Psoas muscle (tissue), 8 donors: ENCODE data around the gene TLR6. TPM values are rescaled to one million over a fixed set of nuclear protein-coding genes. Genes with fewer than 3 reads are reported as not detected.

ENCODE experiments used
- ATAC-seq, 4 donors: fragments of 200-7000 bp; cut with Tn5 transposase; one replicate each; pipeline ENCODE4 v1.9.1; 2020; ENCODE audit warnings: moderate library complexity in 3 of 4, mild to moderate bottlenecking in 2 of 4
- DNase-seq, 2 donors: peaks; one replicate each; pipeline ENCODE4 v3.0.0-alpha.2; 2020
- H3K27ac ChIP-seq: fragments of 200-600 bp; one replicate; pipeline ENCODE4 v1.8.0; 2022
- H3K27me3 ChIP-seq, 3 donors: fragments of 200-600 bp in 1 of 3; one replicate each; pipeline versions ENCODE4 v1.6.1 to v1.8.0; 2013 to 2022; ENCODE audit warnings: low read length in 2 of 3, mild to moderate bottlenecking in 2 of 3, moderate library complexity in 1 of 3; ENCODE audit not compliant: insufficient read depth in 3 of 3
- H3K36me3 ChIP-seq, 2 donors: fragments of 200-600 bp in 1 of 2; one replicate each; pipeline versions ENCODE4 v1.6.1 to v1.8.0; 2013 to 2022; ENCODE audit warnings: low read depth in 1 of 2, mild to moderate bottlenecking in 1 of 2, moderate library complexity in 1 of 2; ENCODE audit not compliant: insufficient read depth in 1 of 2
- H3K4me1 ChIP-seq: fragments of 200-600 bp; one replicate; pipeline ENCODE4 v1.8.0; 2022
- H3K4me3 ChIP-seq: fragments of 200-600 bp; one replicate; pipeline ENCODE4 v1.8.0; 2022; ENCODE audit warnings: mild to moderate bottlenecking
- H3K9me3 ChIP-seq: fragments of 200-600 bp; one replicate; pipeline ENCODE4 v1.8.0; 2022
- WGBS, 3 donors: extraction: QIAGEN DNeasy Blood & Tissue Kit; methylation state at CpG; one replicate each; pipeline versions ENCODE4 v1.1.6 to v1.1.7; 2013; 5-methylcytosine and 5-hydroxymethylcytosine counted together
- intact Hi-C, 2 donors: fragments of 100-400 bp; cut with DNase I; formaldehyde crosslinking; loops; one replicate each; pipeline versions ENCODE4 v1.11.0 to v1.14.2; 2022
- polyA plus RNA-seq, 3 donors: library from polyadenylated mRNA; stranded (reverse); fragments of 200-250 nt; gene quantifications; one replicate each; pipeline ENCODE4 v1.2.3, GENCODE V29; 2013
- total RNA-seq, 4 donors: library from RNA; stranded (reverse); fragmentation: NEBNext Ultra II Directional in 2 of 4; extraction: Animal tissue kit (Norgen Biotek cat#: 25700) in 2 of 4; gene quantifications; one replicate each; pipeline versions ENCODE4 v1.2.1 to v1.2.4, GENCODE V29; 2021 to 2023
- TF ChIP-seq, protein P1 (sequence below): fragments of 200-600 bp; IDR thresholded peaks from one replicate; pipeline ENCODE4 v1.8.0; 2022; ENCODE audit warnings: antibody characterized with exemption
- donor health status: healthy with polysubstance abuse.
- donor health status: DM: no; HTN: no; CAD: no; lungs with moderate emphysema.
- donor health status: Bipolar disorder and iron deficiency.
- donor health status: healthy.
- donor health status: DM: yes; HTN: yes; CAD: no.
- donor health status: DM: no; HTN: no; CAD: no.
- donor health status: DM: no; HTN: no; CAD: no.
- donor health status: DM: yes; HTN: yes; CAD: no.

Gene TLR6
- total and polyA plus RNA-seq, 7 donors, result 0.12 to 1.3 (median 0.79) TPM

DNA sequence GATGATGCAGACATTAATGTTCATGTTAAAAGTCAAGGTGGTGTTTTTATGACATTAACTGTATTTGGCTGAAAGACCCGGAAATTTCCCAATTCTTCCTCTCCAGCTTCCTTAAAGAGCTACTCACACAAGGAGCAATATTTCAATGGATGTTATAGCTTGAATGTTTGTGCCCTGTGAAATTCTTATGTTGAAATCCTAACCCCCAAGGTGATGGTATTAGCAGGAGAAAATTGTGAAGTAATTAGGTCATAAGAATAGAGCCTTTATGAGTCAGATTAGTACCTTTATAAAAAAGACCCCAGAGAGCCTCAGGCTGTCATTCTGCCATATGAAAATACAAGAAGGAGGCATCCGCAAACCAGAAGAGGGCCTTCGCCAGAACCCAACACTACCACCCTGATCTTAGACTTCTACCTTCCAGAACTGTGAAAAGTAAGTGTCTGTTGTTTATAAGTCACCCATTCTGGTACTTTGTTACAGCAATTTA lies 55.6 kb downstream of the TLR6 start:
- ATAC-seq (no peak), DNase-seq (no peak)
- 91 to 93% (median 93%) methylated on average over 3 of the region's 3 CpGs for WGBS, 3 donors
- intact Hi-C loops, result no loop called here
- Histone ChIP-seq H3K27me3 (no peaks in the 10 kb centered on the region), H3K27ac (no peak overlapping the region), H3K36me3 (no peaks in the 10 kb centered on the region), H3K4me1 (peaks cover 4% of the 10 kb centered on the region), H3K9me3 (no peaks in the 10 kb centered on the region), H3K4me3 (no peak overlapping the region)
- TF ChIP-seq, protein P1, sequence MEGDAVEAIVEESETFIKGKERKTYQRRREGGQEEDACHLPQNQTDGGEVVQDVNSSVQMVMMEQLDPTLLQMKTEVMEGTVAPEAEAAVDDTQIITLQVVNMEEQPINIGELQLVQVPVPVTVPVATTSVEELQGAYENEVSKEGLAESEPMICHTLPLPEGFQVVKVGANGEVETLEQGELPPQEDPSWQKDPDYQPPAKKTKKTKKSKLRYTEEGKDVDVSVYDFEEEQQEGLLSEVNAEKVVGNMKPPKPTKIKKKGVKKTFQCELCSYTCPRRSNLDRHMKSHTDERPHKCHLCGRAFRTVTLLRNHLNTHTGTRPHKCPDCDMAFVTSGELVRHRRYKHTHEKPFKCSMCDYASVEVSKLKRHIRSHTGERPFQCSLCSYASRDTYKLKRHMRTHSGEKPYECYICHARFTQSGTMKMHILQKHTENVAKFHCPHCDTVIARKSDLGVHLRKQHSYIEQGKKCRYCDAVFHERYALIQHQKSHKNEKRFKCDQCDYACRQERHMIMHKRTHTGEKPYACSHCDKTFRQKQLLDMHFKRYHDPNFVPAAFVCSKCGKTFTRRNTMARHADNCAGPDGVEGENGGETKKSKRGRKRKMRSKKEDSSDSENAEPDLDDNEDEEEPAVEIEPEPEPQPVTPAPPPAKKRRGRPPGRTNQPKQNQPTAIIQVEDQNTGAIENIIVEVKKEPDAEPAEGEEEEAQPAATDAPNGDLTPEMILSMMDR, result no peak

DNA sequence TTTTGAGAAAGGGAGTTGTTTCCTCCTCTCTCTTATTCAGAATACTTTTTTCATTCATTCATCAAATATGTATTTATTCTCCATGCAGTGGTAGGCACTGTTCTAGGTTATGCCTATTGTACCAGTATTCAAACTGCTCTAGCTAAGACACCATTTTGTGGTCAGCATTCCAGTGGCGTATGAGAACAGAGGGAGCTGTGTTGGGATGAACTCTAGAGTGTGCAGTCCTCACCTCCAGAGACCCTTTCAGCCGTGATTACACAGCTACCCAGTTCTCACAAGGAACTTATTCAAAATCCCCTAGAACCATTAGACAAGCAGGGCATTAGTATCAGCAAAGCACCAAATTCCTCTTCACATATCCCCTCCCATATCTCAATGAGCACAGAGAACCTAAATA lies 56.3 kb downstream of the TLR6 start:
- DNase-seq (no peak), ATAC-seq (no peak)
- intact Hi-C loops, result no loop called here
- Histone ChIP-seq H3K27me3 (no peaks in the 10 kb centered on the region), H3K4me1 (peaks cover 4% of the 10 kb centered on the region), H3K4me3 (no peak overlapping the region), H3K27ac (no peak overlapping the region), H3K9me3 (no peaks in the 10 kb centered on the region), H3K36me3 (no peaks in the 10 kb centered on the region)
- TF ChIP-seq, protein P1, result no peak
- WGBS, 3 donors, result 91 to 98% (median 93%) methylated on average over 2 of the region's 2 CpGs

DNA sequence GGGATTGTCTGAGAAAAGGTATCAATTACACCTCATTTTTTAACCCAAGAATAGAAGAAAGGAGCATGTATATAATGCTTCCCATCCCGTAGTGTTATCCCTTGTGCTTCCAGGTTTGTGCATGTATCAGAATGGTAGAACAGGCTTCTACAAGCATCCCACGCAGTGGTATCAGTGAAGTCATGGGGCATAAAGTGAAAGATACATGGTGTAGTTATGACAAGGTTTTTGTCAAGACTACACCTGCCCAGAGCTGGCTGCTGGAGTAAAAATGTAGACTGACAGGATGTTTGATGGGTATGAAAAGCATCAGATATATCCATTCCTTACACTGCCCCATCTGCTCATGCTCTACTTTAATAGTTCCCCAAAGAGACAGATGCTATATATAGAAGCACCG lies 61.5 kb downstream of the TLR6 start:
- no peaks in the 10 kb centered on the region for H3K9me3 ChIP-seq
- DNase-seq (no peak), ATAC-seq (no peak)
- WGBS, 3 donors, result 87 to 95% (median 89%) methylated on average over 3 of the region's 3 CpGs
- H3K4me3 ChIP-seq, result no peak overlapping the region
- no peaks in the 10 kb centered on the region for H3K27me3 ChIP-seq
- H3K36me3 ChIP-seq, result no peaks in the 10 kb centered on the region
- no peak overlapping the region for H3K27ac ChIP-seq
- no peaks in the 10 kb centered on the region for H3K4me1 ChIP-seq
- TF ChIP-seq, protein P1, result no peak
- intact Hi-C loops, result no loop called here

DNA sequence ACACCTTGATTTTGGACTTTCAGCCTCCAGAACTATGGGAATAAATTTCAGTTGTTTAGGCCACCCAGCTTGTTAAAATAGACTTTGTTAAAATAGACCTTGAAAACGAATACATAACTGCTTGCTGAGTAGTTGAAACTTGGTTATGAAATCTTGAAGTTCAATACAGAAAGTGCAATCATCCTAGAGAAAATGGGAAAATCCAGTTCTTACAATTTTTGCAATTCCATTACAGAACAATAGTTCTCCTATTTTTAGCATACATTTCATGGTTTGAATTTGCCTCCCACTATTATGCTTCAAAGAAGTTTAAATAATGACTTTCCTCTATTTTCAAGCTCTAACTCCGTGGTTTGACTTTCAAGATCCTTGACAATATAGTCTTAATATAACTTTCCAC lies 62.6 kb downstream of the TLR6 start:
- DNase-seq (no peak), ATAC-seq (no peak)
- Histone ChIP-seq H3K9me3 (no peaks in the 10 kb centered on the region), H3K4me1 (no peaks in the 10 kb centered on the region), H3K4me3 (no peak overlapping the region), H3K27me3 (no peaks in the 10 kb centered on the region), H3K36me3 (no peaks in the 10 kb centered on the region), H3K27ac (no peak overlapping the region)
- intact Hi-C loops, result no loop called here
- TF ChIP-seq, protein P1, result no peak
- WGBS, 3 donors, result 76 to 87% (median 81%) methylated on average over 2 of the region's 2 CpGs

DNA sequence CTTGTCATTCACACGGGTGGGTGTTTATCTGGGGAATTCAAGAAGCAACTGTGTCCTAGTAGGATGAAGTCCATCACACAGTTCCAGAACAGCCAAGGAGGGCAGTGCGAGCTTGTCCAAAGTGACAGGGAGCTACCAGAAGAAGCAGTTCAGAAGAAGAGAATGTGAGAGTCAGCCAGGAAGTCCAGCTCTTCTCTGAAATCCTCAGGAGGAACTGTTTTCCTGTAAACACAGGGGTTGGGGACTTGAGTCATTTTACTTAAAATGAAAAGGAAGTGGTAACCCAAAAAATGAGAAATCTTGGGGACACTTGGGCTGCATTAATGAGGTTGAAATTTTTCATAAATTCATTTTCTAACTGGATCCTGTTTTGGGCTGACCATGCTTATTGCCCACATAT lies 65.6 kb downstream of the TLR6 start:
- H3K4me1 ChIP-seq, result no peaks in the 10 kb centered on the region
- no peaks in the 10 kb centered on the region for H3K27me3 ChIP-seq
- H3K4me3 ChIP-seq, result no peak overlapping the region
- H3K36me3 ChIP-seq, result no peaks in the 10 kb centered on the region
- intact Hi-C loops, result no loop called here
- no peak for DNase-seq
- ATAC-seq, result no peak
- H3K9me3 ChIP-seq, result no peaks in the 10 kb centered on the region
- 58 to 75% (median 69%) methylated on average over 2 of the region's 2 CpGs for WGBS, 3 donors
- TF ChIP-seq, protein P1, result no peak
- no peak overlapping the region for H3K27ac ChIP-seq
